ENCODE data around the gene TSGA10IP. TPM values are rescaled to one million over a fixed set of nuclear protein-coding genes. Genes with fewer than 3 reads are reported as not detected.

TSGA10IP gene
- total RNA-seq, 1 experiment from 2014 or later, result 3.4 TPM

GRCh38 chr11:65944191-65944590 is 1.1 kb upstream of the TSGA10IP start:
- peak overlapping the region; percentile 65; the same call in 1 of the 2 replicates for H3K27ac Mint-ChIP-seq
- H3K9me3 Mint-ChIP-seq, result no peaks in the 10 kb centered on the region
- H3K4me1 Mint-ChIP-seq, result peaks cover 40% of the 10 kb centered on the region
- H3K4me3 Mint-ChIP-seq, result no peak overlapping the region
- ChIA-PET CTCF (interaction anchor here (0.9 to 3.1 kb wide), 3 partner anchors 12 to 84 kb away, joined by 3 to 10 read pairs (median 3); no protein-coding TSS in a partner anchor), POLR2A (no interaction called here)
- no peak for DNase-seq (ENCODE audit: low spot score)
- H3K27me3 Mint-ChIP-seq (ENCODE audit: low read depth), result peaks cover 7% of the 10 kb centered on the region; the same call in 1 of the 2 replicates
- TF ChIP-seq KAT7 (CRISPR knock-in tag; IDR thresholded peaks at IDR 0.05; ENCODE audit: borderline replicate concordance) (no peak), ZNF512 (CRISPR knock-in tag; IDR thresholded peaks at IDR 0.05; ENCODE audit: borderline replicate concordance) (no peak), HMGA2 (CRISPR knock-in tag; IDR thresholded peaks at IDR 0.05) (no peak), ESRRA (CRISPR knock-in tag; IDR thresholded peaks at IDR 0.05; ENCODE audit: borderline replicate concordance) (no peak), ZBTB21 (CRISPR knock-in tag; IDR thresholded peaks at IDR 0.05; ENCODE audit: borderline replicate concordance) (no peak), NR1H2 (CRISPR knock-in tag; IDR thresholded peaks at IDR 0.05) (no peak), PRDM15 (CRISPR knock-in tag; IDR thresholded peaks at IDR 0.05) (no peak), ZNF232 (CRISPR knock-in tag; IDR thresholded peaks at IDR 0.05) (no peak), ZNF671 (CRISPR knock-in tag; IDR thresholded peaks at IDR 0.05) (no peak), CBFB (CRISPR knock-in tag; IDR thresholded peaks at IDR 0.05; ENCODE audit: low read depth) (no peak), USF1 (CRISPR knock-in tag; IDR thresholded peaks at IDR 0.05) (no peak), HMGXB4 (CRISPR knock-in tag; IDR thresholded peaks at IDR 0.05) (no peak), ZSCAN18 (CRISPR knock-in tag; IDR thresholded peaks at IDR 0.05) (no peak), ZNF121 (CRISPR knock-in tag; IDR thresholded peaks at IDR 0.05) (no peak), ZNF281 (CRISPR knock-in tag; IDR thresholded peaks at IDR 0.05) (no peak), NR2C2 (CRISPR knock-in tag; IDR thresholded peaks at IDR 0.05) (no peak), FOXJ3 (CRISPR knock-in tag; IDR thresholded peaks at IDR 0.05; ENCODE audit: borderline replicate concordance) (no peak), ZMAT4 (CRISPR knock-in tag; IDR thresholded peaks at IDR 0.05) (no peak), ARID4B (CRISPR knock-in tag; IDR thresholded peaks at IDR 0.05; ENCODE audit: borderline replicate concordance) (no peak), MYBL2 (CRISPR knock-in tag; IDR thresholded peaks at IDR 0.05) (no peak)
- ATAC-seq, result no peak
- no peaks in the 10 kb centered on the region for H3K36me3 Mint-ChIP-seq
